ENCODE measurements around the gene SPATA32.

SPATA32 gene

DNA sequence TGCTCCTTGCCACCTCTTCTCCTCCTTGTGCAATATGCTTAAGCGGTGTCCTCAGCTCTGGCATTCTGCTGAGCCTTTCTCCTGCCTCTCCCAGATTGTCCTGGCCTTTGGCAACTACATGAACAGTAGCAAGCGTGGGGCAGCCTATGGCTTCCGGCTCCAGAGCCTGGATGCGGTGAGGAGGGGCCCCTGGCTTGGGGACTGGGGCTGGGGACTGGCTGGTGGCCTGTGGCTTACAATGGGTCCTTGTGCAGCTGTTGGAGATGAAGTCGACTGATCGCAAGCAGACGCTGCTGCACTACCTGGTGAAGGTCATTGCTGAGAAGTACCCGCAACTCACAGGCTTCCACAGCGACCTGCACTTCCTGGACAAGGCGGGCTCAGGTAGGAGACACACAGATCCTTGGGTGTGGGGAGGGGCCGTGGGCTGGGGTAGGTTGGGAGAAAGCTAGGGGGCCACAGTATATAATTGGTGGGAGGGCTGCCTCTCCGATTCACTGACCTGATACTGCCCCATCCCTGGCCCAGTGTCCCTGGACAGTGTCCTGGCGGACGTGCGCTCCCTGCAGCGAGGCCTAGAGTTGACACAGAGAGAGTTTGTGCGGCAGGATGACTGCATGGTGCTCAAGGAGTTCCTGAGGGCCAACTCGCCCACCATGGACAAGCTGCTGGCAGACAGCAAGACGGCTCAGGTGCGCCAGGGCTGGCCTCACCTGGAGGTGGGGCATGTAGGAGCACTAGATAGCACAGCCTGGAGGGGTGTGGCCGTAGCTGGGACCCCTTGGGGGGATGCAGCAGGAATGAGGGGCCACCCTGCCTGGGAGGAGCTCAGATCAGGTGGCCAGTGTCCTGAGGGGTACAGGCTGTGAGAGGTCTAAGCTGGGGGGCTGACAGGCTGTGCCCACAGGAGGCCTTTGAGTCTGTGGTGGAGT, 16.9 kb downstream of the SPATA32 start:
- DNase-seq = no peak

DNA sequence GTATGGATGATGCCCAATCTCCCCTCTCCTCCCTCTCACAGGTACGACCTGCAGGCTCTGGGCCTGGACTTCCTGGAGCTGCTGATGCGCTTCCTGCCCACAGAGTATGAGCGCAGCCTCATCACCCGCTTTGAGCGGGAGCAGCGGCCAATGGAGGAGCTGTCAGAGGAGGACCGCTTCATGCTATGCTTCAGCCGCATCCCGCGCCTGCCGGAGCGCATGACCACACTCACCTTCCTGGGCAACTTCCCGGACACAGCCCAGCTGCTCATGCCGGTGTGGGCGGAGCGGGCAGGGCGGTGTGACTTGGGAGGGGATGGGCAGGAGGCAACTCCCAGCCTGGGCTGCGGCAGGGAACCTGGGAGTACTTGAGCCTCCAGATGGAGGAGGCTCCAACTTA, 18.1 kb downstream of the SPATA32 start:
- DNase-seq = no peak

DNA sequence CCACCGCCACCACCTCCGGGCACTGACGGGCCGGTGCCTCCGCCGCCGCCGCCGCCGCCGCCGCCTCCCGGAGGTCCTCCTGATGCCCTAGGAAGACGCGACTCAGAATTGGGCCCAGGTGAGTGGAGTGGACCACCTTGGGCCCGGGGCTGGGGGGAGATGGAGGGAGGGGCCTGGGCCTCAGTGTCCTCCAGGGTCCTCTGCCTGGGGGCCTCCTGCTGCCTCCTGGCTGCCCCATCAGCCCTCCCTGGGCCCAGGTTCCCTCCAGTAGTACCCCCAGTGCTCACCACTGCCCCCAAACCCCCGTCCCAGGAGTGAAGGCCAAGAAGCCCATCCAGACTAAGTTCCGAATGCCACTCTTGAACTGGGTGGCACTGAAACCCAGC, 19.9 kb downstream of the SPATA32 start:
- no peak for DNase-seq

DNA sequence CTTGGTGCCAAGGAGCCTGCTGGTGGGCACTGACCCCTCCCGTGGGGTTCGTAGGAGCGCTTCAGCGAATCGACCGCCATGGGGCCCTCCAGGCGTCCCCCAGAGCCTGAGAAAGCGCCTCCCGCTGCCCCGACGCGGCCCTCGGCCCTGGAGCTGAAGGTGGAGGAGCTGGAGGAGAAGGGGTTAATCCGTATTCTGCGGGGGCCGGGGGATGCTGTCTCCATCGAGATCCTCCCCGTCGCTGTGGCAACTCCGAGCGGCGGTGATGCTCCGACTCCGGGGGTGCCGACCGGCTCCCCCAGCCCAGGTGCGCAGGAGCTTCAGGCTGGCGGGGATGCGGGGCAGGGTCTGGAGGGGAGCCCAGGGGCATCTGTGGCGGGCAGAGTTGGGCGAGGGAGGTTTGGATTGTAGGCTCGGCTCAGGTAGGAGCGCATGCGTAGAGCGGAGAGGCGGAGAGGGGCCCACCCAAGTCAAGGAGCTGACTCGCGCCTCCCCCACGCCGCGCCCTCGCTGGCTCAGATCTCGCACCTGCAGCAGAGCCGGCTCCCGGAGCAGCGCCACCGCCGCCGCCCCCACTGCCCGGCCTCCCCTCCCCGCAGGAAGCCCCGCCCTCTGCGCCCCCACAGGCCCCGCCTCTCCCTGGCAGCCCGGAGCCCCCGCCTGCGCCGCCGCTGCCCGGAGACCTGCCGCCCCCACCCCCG, 20.4 kb downstream of the SPATA32 start:
- no peak for DNase-seq

DNA sequence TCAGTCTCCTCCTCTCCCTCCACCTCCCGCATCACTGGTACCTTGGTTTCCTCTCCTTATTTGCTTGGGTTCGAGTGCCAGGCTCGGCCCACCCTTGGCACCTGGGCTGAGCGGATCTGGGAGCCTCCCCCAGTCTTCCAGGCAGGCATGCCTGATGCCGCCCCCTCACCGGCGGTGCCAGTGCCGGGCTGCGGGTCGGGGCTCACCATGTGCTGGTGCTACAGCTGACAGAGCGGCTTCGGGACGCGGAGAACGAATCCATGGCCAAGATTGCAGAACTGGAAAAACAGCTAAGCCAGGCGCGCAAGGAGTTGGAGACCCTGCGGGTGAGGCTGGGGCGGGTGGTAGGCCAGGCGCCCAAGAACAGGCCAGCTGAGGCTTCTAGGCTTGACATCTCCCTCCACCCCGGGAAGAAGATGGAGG, 21.0 kb downstream of the SPATA32 start:
- no peak for DNase-seq

DNA sequence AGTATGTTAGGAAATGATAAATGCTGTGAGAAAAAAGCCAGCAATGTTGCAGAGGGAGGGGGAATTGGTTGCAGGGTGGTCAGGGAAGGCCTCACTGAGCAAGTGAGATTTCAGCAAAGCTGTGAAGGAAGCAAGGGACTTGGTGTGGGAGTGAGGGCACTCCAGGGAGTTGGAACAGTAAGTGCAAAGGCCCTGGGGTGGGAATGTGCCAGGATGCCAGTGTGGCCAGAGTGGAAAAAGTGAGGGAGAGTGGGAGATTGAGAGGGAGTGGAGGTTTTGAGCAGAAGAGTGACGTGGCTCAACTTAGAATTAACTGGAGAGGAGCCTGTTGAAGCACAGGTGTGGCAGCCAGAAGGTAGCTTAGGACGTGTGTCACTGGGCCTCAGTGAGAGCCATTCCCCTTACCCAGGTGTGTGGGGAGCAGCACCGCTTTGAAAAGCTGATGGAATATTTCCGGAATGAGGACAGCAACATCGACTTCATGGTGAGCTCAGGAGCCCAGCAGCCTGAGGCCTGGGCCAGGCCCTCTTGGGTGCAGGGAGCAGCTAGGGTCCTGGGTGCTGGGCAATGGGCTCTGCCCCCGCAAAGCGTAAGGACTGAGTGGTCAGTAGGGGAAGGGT, 23.6 kb downstream of the SPATA32 start:
- DNase-seq = no peak

DNA sequence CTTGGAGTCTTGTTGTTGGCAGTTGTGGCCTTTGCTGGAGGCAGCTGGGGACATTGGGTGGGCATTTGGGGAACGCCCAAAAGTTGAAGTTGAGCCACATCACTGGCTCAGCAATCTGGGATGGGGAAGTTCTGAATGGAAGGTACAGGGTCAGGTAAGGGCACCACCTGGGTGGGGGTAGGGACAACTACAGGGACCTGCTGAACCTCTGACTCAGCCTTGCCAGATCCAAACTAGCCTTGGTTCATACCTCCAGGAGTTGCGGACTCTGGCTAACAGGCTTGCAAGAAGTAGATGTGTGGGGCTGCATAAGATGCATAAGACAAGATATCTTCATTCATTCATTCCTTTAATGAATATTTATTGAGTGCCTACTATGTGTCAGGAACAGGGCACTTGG, 24.2 kb downstream of the SPATA32 start:
- no peak for DNase-seq

DNA sequence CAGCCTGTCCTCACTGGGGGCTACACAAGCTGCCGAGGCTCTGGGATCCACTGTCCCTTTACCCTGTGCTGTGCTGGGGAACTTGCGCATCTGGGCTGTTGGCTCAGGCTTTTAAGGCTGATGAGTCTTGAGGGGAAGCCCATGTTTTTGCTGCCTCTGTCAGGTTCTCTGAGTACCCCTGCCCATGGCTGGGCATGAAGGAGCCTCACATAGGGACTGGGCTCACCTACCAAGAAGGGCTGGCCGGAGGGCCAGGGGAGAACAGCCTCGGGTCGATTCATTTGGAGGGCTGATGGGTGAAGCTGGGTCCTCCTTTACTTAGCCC, 25.6 kb downstream of the SPATA32 start:
- DNase-seq = no peak

DNA sequence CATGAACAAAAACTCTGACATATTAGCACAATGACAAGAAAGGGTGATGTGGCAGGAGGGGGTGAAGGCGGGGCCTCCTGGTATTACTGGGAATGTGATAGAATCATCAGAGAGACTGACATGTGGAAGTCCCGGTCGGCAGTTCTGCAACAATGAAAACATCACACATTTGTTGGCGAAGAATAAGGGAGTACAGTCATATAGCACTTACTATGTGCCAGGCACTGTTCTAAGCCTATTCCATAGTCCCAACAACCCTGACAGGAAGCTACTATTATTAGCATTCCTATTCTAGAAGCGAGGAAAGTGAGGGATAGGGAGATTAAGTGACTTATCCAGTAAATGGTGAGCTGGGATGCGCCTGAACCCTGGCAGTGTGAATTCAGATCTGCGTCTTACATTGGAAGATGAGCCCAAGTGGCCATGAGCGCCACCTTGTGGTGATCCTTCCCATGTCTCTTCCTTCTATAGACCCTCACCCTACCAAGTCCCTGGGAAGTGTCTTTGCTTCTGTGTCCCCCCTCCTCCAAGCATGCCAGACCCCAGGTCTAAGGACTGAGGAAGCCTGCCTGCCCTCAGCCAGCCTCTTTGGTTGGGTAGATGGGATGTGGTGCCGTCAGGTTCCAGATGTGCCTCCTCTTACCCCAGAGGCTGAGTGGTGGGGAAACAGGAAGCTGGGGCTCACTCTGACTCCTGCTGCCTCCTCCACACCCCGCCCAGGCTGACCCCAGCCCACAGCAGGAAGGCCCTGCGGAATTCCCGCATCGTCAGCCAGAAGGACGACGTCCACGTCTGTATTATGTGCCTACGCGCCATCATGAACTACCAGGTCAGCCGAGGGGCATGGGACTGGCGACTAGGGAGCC, 26.2 kb downstream of the SPATA32 start:
- peak; percentile 35 for DNase-seq

DNA sequence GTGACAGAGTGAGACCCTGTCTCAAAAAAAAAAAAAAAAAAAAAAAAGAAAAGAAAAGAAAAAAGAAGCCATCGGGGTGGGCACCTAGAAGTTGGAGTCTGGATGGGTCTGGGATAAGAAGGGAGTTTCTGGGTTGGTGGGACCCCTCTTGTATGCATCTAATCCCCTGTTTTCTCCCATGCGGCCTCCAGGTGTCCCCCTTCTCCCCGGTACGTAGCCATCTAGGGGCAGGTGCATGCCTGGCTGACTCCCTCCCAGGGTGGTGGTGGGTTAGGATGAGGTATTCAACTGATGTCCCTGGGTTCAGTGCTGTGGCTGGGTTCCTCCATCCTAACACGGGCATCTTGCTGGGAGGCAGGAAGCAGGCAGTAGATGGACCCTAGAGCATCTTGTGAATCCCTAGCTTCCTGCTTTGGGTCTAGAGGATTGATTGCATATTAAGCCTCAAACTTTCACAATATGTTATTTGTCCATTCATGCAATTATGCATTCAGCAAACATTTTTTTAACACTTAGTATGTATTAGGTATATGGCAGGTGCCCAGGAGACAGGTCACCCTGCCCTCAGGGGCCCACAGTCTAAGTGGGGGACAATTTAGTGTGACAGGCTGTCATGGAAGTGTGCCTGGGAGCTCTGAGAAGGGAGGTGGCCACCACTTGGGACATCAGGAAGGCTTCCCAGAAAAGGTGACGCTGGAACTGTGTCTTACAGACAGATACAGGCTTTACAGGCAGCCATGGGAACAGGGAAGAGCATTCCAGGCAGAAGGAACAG, 27.1 kb downstream of the SPATA32 start:
- peak; percentile 41 for DNase-seq

DNA sequence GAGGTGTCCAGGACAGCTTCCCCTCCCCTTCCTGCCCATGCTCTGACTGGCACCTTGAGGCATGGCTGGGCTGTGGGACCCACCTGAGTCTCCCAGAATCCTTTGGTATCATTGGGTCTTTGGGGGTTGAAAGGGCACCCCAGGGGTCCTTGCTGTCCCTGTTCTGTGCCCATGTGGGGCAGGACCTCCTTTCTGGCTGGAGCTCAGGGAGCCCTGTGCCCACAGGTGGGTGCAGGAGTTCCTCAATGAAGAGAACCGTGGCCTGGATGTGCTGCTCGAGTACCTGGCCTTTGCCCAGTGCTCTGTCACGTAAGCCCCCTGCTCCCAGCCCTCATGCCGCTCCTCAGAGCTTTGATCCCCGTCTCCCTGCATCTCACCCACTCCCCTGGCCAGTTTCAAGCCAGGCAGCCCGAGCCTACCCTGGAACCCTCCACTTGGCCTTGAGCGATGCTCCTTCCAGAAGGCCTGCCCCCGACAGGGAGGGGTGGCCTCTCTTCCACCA, 28.4 kb downstream of the SPATA32 start:
- no peak for DNase-seq

DNA sequence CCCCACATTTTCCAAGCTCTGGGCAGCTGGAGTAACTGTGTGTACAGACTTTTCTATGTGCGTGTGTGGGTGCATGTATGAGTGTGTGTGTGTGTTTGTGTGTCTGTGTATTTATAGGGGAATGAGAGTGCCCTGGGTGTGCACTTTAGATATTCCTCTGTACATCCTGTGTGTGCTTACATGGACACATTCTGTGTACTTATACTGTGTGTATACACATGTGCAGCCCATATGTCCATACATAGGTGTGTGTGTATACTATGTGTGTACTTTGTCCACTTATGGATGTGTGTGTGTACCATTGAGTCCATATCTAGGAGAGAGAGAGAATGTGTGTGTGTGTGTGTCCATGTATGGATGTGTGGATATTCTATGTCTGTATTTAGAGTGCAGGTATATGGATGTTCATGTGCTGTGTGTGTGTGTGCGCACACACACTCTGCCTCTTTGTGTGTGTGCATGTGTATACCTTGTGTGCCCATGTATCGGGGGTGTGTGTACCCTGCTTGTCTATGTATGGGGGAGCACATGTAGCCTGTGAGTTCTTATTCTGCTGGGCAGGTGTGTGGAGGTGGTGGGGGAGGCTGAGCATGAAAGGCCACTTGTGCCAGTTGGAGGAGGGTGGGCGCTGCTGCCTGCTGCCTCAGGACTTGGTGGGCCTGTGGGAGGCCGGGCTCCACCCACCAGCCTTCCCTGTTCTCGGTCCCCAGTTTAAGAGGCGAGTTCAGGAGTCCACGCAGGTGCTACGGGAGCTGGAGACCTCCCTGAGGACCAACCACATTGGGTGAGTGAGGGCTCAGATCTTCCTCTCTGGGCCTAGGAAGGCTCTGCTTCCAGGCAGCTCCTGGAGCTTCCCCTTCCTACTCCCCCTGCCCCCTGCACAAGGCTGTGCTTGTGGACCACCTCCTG, 29.1 kb downstream of the SPATA32 start:
- DNase-seq = no peak

DNA sequence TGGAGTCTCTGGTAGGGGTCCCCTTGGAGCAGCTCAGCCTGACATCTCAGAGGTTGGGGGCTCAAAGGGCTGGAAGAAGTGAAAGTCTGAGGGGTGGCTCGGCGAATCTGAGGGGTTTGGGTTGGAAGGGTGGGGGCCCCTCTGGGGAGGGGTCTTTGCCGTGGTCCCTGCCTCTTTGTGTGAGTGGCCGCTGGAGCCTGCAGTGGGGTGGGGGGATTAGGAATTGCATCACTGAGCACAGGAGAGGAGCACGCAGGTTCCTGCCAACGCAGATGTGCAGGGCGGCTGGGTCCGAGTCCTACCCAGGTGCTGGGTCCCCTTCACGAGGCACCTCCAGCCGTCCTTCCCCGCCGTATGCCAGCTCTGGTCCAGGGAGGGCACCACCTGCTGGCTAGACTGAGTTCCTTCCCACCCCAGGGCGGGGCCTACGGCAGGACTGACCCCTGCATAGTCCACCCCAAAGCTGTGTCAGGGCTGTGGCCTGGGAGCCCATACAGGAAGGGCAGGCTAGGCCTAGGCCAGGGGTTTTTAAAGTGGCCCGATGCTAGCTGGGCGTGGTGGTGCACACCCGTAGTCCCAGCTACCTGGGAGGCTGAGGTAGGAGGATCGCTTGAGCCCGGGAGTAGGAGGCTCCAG, 30.3 kb downstream of the SPATA32 start:
- no peak for DNase-seq

DNA sequence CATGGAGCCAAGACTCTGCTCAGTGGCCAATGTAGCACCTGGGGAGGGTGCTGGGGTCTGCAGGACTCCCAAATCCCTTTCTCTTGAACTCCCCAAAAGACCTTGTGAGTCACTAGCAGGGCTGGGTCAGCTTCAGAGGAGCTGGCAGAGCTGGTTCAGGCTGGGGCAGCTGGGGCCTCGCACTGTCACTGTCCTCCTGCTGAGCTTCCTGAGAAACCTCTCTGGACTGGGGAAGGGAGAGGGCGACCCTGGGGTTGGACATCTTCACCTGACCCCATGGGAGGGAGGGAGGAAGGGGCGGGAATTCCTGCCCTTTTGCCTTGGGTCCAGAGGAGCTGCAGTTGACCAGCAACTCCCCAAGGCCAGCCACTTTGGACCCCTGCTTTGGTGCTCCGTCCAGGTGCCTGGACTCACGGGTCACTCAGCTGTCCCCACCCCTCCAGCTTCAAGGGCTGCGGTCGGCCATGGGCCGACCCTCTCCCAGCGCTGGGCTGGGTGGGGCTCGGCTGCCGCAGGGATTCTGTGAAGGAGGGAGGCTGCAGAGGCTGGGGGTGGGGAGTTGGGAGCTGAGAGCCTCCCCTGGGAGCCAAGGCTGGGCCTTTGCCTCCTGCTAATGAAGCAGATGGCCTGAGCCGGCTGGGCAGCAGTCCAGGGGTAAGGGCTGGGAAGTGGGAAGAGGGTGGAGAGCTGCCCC, 31.0 kb downstream of the SPATA32 start:
- DNase-seq = peak; percentile 16

DNA sequence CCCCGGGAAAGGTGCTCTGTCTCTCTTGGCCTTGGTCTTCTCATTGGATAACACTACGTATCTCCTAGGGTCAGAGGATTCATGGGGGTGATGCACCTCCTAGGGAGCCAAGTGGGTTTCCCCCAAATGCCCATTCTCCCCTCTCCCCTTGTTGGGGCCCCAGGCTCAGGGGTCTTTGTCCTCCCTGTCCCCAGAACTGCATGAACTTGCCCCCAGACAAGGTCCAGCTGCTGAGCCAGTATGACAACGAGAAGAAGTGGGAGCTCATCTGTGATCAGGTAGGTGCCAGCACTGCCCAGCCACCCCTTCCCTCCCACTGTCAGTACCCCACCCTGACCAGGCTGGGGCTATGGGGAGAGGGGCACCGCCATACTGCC, 31.5 kb downstream of the SPATA32 start:
- no peak for DNase-seq

DNA sequence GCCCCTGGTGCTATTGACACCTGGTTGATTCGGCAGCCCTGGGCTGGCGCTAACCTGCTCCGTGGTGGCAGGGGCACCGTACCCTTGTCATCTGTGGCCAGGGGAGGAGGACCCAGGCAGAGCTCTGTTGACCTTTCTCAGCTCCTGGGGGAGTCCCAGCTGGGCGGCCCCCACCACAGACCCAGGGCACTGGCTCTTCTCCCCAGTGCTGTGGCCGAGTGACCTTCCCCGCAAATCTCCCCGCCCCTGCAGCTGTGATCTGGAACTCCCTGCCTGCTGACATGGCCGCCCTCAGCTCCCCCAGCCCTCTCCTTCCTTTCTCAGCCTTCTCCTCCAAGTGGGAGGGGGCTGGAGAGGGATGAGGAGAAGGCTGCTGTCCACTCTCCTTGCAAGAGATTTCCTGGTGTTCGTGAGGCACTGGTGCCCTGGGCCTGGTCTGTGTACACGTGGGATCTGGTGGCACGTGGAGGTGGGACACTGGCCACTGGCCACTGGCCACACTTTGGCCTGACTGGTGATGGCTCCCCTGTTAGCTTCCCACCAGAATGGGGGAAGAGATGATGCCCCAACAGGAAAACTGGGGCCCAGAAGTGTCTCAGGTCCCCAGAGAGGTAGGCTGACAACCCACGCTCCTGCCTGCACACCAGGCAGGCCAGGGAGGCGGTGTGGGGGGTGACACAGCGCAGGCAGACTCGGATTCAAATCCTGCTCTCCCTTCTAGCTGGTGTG, 32.0 kb downstream of the SPATA32 start:
- no peak for DNase-seq

DNA sequence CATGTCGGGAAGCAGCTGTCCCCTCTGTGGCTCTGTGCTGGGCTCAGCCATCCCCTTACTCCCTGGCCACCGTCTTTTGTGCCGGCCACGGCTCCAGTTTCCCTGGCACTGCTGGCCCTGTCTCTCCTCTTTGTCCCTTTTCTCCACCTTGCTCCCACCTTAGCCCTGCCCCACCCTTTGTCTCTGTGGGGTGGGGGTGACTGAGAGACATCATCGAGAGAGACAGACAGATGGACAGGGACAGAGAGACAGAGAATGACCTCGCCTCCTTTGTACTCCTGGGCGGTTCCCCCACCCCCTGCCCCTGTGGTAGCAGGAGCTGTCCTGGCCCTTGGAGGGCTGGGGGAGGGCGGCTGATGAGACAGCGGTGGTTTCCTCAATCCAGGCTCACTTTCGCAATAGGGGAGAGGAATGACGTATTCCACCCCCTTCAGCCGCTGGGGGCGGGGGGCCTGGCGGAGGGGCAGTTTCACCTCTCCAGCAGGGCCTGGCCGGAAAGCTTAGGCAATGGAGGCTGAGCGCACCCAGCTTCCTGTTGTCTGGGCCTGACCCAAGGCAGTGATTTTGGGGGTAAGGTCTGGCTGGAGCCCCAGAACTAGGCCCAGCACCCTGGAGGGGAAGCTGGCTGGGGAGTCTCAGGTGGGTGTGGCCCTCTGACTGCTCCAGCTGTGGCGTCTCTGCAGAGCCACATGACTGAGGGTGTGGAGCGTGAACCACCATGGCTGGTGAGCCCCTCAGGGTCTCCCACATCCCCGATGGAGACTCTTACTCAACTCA, 32.9 kb downstream of the SPATA32 start:
- no peak for DNase-seq

Measured in NCI-H1694 treated with DMSO at 0.1 percent for 48 hours (cell line).